ENCODE data around the gene DLGAP1.

DNA sequence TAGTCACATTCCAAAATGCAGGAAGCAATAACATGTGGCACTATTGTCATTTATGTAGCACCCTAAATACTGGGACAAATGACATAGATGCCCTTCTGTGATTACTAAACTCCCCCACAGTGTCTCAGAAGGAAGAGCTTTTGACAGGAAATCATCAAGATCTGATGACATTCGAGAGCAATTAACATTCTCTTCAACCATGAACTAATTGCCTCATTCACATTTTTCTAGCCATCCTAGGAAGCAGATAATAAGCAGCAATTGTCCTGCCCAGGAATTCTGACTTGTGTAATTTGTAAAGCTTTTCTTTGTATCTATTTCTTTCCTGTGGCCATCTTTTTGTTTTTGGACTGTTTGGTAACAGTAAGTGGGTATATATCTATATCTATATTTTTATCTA, 712.6 kb downstream of the DLGAP1 start:
- TF ChIP-seq, protein P1, sequence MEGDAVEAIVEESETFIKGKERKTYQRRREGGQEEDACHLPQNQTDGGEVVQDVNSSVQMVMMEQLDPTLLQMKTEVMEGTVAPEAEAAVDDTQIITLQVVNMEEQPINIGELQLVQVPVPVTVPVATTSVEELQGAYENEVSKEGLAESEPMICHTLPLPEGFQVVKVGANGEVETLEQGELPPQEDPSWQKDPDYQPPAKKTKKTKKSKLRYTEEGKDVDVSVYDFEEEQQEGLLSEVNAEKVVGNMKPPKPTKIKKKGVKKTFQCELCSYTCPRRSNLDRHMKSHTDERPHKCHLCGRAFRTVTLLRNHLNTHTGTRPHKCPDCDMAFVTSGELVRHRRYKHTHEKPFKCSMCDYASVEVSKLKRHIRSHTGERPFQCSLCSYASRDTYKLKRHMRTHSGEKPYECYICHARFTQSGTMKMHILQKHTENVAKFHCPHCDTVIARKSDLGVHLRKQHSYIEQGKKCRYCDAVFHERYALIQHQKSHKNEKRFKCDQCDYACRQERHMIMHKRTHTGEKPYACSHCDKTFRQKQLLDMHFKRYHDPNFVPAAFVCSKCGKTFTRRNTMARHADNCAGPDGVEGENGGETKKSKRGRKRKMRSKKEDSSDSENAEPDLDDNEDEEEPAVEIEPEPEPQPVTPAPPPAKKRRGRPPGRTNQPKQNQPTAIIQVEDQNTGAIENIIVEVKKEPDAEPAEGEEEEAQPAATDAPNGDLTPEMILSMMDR (IDR thresholded peaks at IDR 0.05), result no peak
- no peak for TF ChIP-seq POLR2A (IDR thresholded peaks at IDR 0.05)
